ENCODE results near the gene BTNL3.
"Not testable (repeated sequence)": the region's sequence is repeated elsewhere in the genome, so short reads cannot be mapped to it uniquely, and the experiment has no call there.

BTNL3 gene

DNA sequence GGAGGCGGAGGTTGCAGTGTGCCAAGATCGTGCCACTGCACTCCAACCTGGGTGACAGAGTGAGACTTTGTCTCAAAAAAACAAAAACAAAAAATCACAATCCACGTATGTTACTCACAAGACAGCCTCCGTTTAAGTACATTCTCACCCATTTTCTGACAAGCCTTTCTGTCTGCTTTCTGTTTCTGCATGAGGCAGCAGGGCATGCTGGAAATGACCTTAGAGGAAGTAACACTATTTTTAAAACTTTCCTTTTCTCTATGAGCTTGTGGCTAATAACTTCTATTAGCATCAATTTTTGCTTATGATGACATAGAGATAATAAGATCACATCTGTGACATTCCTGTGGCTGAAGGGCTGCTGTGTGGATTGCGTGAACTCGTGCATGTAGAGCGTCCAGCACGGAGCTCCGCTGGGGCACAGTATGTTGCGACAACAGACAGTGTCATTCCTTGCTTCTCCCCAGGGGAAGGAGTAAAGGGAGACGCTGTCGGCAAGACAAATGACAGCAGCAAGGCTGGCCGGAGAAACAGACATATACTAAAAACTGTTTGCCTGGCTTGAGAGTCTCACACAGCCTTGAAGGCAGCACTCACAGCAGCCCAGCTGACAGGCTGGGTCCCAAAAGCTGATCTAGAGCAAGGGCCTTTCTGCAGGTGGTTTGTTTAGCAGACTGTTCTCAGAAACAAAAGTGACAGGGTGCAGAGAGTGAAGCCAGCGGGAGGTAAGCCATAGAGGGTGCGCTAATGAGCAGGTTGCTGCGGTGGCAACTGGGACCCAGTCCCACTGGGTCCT lies 1.6 kb downstream of the BTNL3 start:
- H3K4me3 ChIP-seq (ENCODE audit: low read length): no peak overlapping the region
- no peak for TF ChIP-seq ZNF274 (IDR thresholded peaks at IDR 0.05; ENCODE audit: low read depth, low read length)

DNA sequence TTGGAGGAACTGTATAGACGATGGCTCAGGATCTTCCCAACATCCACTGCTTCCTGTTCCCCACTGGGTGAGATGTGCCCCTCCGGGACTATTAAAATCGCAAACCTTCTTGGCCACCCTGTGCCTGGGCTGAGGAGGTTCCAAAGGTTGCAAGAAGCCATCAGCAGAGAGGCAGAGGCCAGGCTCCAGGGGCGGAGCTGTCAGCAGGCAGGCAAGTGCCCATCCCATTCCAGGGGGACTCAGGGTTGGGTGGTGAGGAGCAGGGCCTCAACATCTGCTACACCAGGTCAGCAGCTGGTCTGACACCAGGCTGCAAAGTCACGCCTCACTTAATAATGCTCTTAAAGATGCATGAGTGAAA lies 2.2 kb downstream of the BTNL3 start:
- H3K4me3 ChIP-seq (ENCODE audit: low read length): no peak overlapping the region
- TF ChIP-seq ZNF274 (IDR thresholded peaks at IDR 0.05; ENCODE audit: low read depth, low read length): no peak

DNA sequence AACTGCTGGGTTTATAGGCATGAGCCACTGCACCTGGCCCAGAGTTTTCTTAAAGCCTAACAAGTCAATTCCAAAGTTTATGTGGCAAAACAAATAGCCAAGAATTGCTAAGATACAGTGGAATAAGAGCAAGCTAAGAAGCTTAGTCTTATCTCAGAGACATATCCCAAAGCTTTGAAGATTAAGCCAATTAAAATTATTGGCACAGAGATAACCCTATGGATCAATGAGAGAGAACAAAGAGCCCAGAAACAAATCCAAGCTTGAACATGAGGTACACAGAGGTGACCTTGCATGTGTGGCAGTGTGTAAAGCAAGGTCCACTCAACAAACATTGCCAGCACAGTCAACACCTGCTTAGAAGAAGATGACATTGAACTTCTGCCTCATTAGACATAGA lies 13.3 kb downstream of the BTNL3 start:
- H3K4me3 ChIP-seq (ENCODE audit: low read length): no peak overlapping the region
- TF ChIP-seq ZNF274 (IDR thresholded peaks at IDR 0.05; ENCODE audit: low read depth, low read length): no peak

DNA sequence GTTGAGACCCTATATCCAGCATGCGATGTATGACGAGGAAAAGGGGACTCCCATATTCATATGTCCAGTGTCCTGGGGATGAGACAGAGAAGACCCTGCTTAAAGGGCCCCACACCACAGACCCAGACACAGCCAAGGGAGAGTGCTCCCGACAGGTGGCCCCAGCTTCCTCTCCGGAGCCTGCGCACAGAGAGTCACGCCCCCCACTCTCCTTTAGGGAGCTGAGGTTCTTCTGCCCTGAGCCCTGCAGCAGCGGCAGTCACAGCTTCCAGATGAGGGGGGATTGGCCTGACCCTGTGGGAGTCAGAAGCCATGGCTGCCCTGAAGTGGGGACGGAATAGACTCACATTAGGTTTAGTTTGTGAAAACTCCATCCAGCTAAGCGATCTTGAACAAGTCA lies 17.1 kb downstream of the BTNL3 start:
- TF ChIP-seq ZNF274 (IDR thresholded peaks at IDR 0.05; ENCODE audit: low read depth, low read length): no peak
- no peak overlapping the region for H3K4me3 ChIP-seq (ENCODE audit: low read length)

DNA sequence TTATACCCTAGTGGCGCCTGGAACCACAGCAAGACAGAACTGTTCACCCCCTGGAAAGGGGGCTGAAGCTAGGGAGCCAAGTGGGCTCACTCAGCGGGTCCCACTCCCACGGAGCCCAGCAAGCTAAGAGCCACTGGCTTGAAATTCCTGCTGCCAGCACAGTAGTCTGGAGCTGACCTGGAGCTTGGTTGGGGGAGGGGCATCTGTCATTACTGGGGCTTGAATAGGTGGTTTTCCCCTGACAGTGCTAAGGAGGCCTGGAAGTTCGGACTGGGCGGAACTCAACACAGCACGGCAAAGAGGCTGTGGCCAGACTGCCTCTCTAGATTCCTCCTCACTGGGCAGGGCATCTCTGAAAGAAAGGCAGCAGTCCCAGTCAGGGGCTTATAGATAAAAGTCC lies 19.5 kb downstream of the BTNL3 start:
- no peak for TF ChIP-seq ZNF274 (IDR thresholded peaks at IDR 0.05; ENCODE audit: low read depth, low read length)
- no peak overlapping the region for H3K4me3 ChIP-seq (ENCODE audit: low read length)

DNA sequence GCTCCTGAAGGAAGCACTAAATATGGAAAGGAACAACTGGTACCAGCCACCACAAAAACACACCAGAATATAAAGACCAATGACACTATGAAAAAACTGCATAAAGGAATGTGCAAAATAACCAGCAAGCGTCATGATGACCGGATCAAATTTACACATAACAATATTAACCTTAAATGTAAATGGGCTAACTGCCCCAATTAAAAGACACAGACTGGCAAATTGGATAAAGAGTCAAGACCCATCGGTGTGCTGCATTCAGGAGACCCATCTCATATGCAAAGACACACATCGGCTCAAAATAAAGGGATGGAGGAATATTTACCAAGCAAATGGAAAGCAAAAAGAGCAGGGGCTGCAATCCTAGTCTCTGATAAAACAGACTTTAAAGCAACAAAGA lies 21.4 kb downstream of the BTNL3 start:
- H3K4me3 ChIP-seq (ENCODE audit: low read length): not testable (repeated sequence)

DNA sequence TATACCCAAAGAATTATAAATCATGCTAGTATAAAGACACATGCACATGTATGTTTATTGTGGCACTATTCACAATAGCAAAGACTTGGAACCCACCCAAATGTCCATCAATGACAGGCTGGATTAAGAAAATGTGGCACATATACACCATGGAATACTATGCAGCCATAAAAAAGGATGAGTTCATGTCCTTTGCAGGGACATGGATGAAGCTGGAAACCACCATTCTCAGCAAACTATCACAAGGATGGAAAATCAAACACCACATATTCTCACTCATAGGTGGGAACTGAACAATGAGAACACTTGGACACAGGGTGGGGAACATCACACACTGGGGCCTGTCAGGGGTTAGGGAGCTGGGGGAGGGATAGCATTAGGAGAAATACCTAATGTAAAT lies 26.0 kb downstream of the BTNL3 start:
- not testable (repeated sequence) for H3K4me3 ChIP-seq (ENCODE audit: low read length)

DNA sequence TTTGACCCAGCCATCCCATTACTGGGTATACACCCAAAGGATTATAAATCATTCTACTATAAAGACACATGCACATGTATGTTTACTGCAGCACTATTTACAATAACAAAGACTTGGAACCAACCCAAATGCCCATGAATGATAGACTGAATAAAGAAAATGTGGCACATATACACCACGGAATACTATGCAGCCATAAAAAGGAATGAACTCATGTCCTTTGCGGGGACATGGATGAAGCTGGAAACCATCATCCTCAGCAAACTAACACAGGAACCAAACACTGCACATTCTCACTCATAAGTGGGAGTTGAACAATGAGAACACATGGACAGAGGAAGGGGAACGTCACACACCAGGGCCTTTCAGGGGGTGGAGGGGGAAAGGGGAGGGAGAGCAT lies 28.8 kb downstream of the BTNL3 start:
- not testable (repeated sequence) for H3K4me3 ChIP-seq (ENCODE audit: low read length)

DNA sequence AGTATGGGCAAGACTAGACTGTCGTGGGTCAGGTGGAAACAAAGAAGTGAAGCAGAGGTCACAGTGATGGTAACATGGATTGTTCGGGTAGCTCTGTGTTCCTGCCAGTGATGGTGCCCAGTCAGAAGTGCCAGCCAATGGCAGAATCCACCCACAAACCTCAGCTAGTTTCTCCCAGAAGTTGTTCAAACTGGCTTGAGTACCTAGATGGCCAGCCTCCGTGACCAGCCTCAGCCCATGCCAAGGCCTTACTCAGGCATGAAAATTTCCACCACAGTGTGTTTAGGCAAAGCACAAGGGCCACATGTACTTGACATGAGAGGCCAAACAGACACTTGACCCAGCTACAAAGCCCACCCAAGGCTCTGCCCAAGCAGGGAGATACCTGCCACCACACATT lies 32.0 kb downstream of the BTNL3 start:
- no peak overlapping the region for H3K4me3 ChIP-seq (ENCODE audit: low read length)
- no peak for TF ChIP-seq ZNF274 (IDR thresholded peaks at IDR 0.05; ENCODE audit: low read depth, low read length)

DNA sequence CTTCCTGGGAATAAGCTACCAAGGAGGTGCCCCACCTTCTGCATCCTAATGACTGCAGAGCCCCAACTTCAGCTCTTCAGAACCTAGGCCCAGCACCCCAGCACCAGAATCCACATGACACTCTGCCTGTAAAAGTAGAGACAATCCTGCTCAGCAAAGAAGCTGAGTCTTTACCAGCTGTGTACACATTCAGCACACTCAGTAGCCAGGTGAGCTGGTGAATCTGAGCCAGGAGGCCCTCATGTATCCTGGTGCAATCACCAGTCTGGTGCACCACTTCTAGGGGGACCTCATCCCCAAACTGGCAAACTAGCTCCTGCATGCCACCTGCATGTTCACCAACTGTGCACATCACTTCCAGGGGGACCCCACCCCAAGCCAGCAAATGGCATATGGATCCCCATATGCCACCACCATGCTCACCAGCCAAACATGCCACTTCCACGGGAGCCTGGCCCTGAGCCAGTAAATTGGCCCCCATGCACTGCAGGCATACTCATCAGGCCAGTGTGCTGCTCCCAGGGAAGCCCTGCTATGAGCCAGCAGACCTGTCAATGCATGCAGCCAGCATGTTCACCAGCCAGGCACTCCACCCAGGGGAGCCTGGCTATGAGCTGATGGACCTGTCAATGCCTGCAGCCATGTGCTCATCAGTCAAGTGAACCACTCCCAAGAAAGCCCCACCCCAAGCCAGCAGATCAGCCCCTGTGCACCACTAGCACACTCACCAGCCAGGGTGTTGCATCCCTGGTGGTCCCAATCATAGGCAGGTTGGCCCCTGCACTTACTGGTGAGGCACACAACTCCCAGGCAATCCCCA lies 35.8 kb downstream of the BTNL3 start:
- no peak overlapping the region for H3K4me3 ChIP-seq (ENCODE audit: low read length)
- no peak for TF ChIP-seq ZNF274 (IDR thresholded peaks at IDR 0.05; ENCODE audit: low read depth, low read length)

DNA sequence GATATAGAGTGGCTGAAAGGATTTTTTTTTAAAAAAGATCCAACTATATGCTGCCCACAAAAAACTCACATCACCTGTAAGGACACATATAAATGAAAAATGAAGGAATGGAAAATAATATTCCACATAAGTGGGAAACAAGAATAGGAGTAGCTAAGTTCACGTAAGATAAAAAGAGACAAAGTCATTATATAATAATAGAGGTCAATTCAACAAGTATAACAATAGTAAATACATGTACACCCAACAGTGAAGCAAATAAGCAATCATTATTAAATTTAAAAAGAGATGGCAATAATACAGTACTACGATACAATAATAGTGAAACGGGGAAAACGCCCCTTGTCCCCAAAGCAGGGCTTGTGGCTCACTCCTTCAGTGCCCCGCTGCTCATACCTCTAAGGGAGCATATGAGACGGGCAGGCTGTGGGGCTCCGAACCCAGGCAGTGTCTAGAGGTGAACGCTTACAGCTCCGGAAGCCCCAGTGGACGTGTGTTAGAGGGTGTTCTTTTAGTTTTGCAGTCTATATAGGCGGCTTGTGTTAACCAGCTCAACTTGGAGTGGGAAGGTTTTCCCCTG lies 38.9 kb downstream of the BTNL3 start:
- H3K4me3 ChIP-seq (ENCODE audit: low read length): no peak overlapping the region
- TF ChIP-seq ZNF274 (IDR thresholded peaks at IDR 0.05; ENCODE audit: low read depth, low read length): no peak

DNA sequence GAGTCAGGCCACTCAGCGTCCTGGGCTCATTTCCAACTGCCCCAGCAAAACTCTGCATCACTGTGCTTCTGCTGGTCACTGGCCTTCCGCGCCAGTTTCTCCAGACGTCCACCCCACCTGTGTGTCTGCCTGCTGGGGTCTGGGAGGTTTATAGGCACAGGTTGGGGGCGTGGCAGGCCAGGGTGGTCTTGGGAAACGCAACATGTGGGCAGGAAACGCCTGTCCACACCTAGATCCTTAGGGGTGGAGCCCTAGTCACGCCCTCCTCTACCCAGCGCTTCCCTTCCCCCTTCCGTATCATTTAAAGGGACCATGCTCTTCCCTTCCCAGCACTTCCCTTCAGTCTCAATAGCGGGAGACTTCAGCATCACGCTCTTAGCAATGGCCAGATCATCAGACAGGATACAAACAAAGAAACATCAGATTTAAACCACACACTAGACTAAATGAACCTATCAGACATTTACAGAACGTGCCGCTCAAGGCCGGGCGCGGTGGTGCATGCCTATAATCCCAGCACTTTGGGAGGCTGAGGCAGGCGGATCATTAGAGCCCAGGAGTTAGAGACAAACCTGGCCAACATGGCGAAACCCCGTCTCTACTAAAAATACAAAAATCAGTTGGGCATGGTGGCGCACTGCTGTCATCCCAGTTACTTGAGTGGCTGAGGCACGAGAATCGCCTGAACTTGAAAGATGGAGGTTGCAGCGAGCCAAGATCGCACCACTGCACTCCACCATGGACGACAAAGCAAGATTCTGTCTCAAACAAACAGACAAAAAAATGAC lies 39.6 kb downstream of the BTNL3 start:
- no peak for TF ChIP-seq ZNF274 (IDR thresholded peaks at IDR 0.05; ENCODE audit: low read depth, low read length)

DNA sequence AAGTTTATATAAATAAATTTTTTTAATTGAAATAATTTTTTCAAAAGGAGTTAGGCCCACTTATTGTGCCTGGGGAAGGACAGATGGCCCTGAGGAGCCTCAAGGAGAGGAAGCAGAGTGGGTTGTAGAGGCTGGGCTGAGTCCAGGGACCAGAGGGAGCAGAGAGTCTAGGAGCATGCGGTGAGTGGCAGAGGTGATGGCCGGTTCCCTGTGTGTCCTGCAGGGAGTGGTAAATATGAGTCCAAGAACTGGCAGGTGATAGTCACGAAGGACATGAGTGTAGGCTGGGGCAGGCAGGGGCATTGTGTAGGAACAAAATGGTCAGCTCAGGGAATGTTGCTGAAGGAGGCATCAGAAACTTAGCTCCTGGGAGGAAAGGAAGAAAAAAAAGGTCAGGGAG lies 43.1 kb downstream of the BTNL3 start:
- no peak for TF ChIP-seq ZNF274 (IDR thresholded peaks at IDR 0.05; ENCODE audit: low read depth, low read length)
- H3K4me3 ChIP-seq (ENCODE audit: low read length): no peak overlapping the region

More for the DNA sequence above, 39.6 kb downstream of the BTNL3 start:
- H3K4me3 ChIP-seq (ENCODE audit: low read length): no peak overlapping the region

DNA sequence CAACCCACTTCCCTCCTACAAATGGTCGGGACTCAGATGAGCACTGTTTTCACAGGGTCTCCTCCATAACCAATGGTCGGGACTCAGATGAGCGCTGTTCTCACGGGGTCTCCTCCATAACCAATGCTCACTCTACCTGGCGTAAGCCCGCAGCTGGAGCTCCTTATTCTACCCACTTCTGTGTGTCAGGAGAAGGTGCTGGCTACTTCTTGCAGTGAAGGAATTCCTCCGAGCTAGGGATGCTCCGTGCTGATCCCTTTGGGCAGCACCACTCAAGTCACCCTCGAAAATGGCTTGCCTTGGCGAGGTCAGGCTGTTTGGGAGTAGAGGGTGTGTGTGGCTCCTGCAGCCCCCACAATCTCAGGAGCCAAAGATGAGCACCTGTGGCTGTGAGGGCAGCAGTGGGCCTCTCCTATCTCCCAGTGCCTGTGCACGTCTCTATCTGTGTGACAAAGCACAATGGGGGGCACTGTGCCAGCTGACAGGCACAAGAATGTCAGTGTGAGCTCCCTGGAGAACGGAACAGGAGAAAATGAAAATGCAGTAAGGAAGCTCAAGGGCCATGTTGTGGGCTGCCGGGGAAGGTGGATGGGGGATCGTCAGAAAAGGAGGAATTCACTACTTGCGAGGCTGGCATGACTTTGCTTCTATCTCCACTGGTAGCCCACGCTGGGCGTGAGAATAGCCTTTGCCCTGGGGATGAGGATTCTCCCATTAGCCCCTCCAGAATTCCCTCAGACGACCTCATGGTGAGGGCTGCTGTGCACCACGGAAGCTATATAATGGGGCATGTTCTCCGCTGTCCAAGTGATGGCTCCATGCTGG lies 47.6 kb downstream of the BTNL3 start:
- H3K4me3 ChIP-seq (ENCODE audit: low read length): no peak overlapping the region
- no peak for TF ChIP-seq ZNF274 (IDR thresholded peaks at IDR 0.05; ENCODE audit: low read depth, low read length)

Data from GM08714 (cell line).